K562 treated with DMSO at 1 percent for 4 hours (cell line): ENCODE measurements around the gene PAM16. TPM values are rescaled to one million over a fixed set of nuclear protein-coding genes. Genes with fewer than 3 reads are reported as not detected.

Source experiments
- total RNA-seq: library from RNA; unstranded; fragments of 300-600 nt; gene quantifications from 2 replicates; pipeline ENCODE4 v1.2.3, GENCODE V29; 2022; ENCODE audit not compliant: insufficient read depth

Gene PAM16
- total RNA-seq = 106 and 116 TPM in 2 replicates

DNA sequence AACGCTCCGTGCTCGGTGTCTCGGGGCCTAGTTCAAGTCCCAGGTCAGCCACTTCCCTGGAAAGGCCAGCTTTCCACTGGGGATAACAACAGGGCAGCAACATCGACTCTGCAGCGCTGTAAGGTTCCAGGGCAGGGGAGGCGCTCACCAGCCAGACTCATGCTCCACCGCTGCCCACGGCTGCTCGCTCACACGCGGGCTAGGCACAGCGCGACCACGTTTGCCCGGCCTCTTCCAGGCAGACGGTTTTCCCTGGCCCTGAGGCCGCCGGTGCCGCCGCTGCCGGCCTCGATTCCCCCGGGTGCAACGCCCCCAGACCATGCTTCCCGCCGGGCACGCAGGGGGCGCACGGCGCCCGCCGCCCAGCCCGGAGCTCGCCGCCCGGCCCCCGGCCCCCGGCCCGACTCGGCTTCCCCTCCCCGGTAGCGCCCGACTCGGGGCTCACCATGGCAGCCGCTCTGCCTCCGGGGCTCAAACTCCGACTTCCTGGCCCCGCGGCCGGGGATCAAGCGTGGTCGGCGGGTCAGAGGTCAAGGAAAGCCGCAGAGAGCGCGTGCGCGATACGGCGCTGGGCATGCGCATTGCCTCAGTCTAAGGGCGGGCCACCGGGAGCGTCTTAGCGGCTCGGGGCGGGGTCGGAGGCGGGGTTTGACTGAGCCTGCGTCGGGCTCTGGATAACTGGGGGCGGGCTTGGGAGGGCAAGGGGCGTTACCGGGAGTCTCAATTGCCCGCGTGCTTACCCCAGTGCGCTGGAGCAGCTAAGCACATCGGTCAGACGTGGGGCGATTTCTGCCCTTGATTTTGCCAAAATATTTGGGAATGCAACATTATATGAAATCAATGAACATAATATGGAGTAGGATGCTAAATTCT lies at the start of gene PAM16:
Gene PAM16, minus strand, starts transcription at position 535 of the 873 bp plus-strand sequence. Its CDS starts 87 bp downstream, at position 448.

DNA sequence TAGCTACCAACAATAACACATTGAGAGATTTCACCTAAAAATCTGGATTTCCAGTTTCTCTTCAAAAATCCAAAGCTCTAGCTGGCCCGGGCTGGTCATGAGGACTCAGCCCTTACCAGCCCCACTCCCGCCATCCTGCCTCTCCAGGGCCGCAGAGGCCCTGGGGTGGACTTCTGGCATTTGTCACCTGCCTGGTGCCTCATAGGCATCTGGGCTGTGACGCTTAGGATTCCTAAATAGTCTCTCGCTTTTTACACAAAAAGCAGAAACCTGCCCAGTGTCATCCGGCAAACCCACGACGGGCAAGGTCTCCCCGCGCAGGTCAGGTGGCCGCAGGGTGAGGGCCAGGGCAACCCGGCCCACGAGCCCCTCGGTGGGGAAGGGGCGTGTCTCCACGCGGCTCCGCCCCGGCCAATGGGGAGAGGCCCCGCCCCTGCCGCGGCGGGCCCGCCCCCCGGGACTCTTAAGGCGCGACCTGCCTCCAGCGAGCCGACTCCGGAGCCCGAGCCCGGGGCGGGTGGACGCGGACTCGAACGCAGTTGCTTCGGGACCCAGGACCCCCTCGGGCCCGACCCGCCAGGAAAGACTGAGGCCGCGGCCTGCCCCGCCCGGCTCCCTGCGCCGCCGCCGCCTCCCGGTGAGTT lies 20.4 kb upstream of the PAM16 start, which contains the start of gene VASN:
Gene VASN, plus strand, starts transcription at position 492 of the 644 bp plus-strand sequence. CDS start 9,030 bp downstream, outside the sequence.

DNA sequence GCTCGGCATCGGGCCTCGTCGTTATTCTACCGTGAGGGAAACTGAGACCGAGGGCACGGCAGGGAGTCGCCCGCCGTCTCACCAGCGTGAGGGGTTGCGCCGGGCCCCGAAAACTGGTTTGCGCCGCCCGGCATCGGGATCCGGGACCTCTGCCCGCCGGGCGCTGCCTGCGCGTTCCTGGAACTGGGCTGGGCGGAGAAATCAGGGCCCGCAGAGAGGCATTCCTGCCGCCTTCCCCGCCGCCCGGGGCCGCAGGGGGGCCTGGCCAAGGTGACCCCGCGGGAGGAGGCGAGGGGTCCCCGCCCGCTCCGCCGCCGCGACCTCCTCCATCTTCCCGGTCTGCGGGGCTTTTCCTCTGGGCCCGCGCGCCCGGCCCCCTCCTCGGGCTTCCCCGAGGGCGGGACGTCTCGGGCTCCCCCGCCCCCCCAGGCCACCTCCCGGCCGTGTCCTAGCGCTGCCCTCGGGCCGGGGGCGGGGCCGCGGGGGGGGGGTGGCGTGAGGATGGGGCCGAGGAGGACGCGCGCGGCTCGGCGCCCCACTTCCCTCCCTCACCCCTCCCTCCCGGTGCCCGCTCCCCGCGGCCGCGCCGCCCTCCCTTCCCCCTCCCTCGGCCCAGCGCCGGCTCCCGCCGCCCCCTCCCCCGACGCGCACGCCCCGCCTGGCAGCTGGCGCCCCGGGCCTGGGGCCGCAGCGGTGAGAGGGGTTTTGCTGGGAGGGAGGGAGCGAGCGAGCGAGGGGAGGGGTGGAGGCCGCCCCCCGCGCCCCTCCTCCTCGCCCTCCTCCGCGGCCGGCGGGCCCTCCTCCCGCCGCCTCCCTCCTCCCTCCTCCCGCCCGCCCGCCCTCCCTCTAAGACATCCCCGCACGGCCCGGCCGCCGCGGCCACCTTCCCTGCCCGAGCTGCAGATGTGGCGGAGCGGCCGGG lies 35.7 kb downstream of the PAM16 start, which contains the start of gene GLIS2:
Gene GLIS2, plus strand, starts transcription at position 882 of the 922 bp plus-strand sequence. CDS start 16,214 bp downstream, outside the sequence.

Other genes with a start within 250 kb of the PAM16 start
- gene ADCY9, start 234.9 kb downstream of the PAM16 start, total RNA-seq = 0.10 and 0.14 TPM in 2 replicates
- gene SRL, start 109.2 kb downstream of the PAM16 start, total RNA-seq = not detected in 2 replicates
- gene TFAP4, start 78.3 kb downstream of the PAM16 start, total RNA-seq = 3.4 and 3.7 TPM in 2 replicates
- gene GLIS2, start 35.3 kb downstream of the PAM16 start, total RNA-seq = 11.9 and 15.1 TPM in 2 replicates
- 22.7 and 27.5 TPM in 2 replicates for gene VASN, start 20.5 kb upstream of the PAM16 start, total RNA-seq
- 72.5 and 75.1 TPM in 2 replicates for gene CORO7, start 65.3 kb upstream of the PAM16 start, total RNA-seq
- 55.1 and 63.4 TPM in 2 replicates for gene DNAJA3, start 74.5 kb upstream of the PAM16 start, total RNA-seq
- gene NMRAL1, start 123.3 kb upstream of the PAM16 start, total RNA-seq = 61.3 and 68.3 TPM in 2 replicates
- 53.2 and 64.3 TPM in 2 replicates for gene HMOX2, start 125.1 kb upstream of the PAM16 start, total RNA-seq
- 1.5 TPM in 1 of 2 replicates, not detected in the other for gene CDIP1, start 187.5 kb upstream of the PAM16 start, total RNA-seq
- gene C16orf96, start 205.0 kb upstream of the PAM16 start, total RNA-seq = not detected in 2 replicates